Measurements from ENCODE around the gene ITPR3.

- TF ChIP-seq RFX5 (IDR thresholded peaks at IDR 0.05; ENCODE audit: low read length) (no peak), CTCF (IDR thresholded peaks at IDR 0.05) (no peak), POLR2AphosphoS5 (IDR thresholded peaks at IDR 0.05; ENCODE audit: low read depth, low read length) (no peak), MEF2A (IDR thresholded peaks at IDR 0.05; ENCODE audit: borderline replicate concordance, low read depth) (no peak), EZH2phosphoT487 (IDR thresholded peaks at IDR 0.05; ENCODE audit: borderline replicate concordance, low read depth) (no peak)
Measured at GRCh38 chr6:33735216-33735615, 114.1 kb downstream of the ITPR3 start.
